K562 (cell line): Measurements from ENCODE around the gene SIT1. TPM values are rescaled to one million over a fixed set of nuclear protein-coding genes. Genes with fewer than 3 reads are reported as not detected.

Experiments
- CEBPG ChIP-seq, 3 experiments: fragments of 200-800 bp in 1 of 3; sonication (Bioruptor generic) in 1 of 3; sonication (generic) in 1 of 3; formaldehyde crosslinking in 1 of 3; IDR thresholded peaks in 2 of 3; conservative IDR thresholded peaks in 1 of 3; 2 replicates each; pipeline versions ENCODE4 v1.6.1 to v1.8.0; 2016 to 2022; ENCODE audit warnings: missing compliant biosample characterization in 2 of 3, missing genetic modification characterization in 2 of 3, mild to moderate bottlenecking in 1 of 3, missing genetic modification reagents in 1 of 3
- ERF ChIP-seq: fragments of 450-650 bp; formaldehyde crosslinking; IDR thresholded peaks from 2 replicates; pipeline ENCODE4 v1.4.0; 2020; ENCODE audit warnings: mild to moderate bottlenecking, mixed read lengths
- HCFC1 ChIP-seq: IDR thresholded peaks from 2 replicates; pipeline ENCODE4 v1.6.1; 2012; ENCODE audit warnings: low read depth, low read length, improper control_type of control experiment
- HIVEP1 ChIP-seq: fragments of 250-450 bp; sonication (Bioruptor Pico); IDR thresholded peaks from 2 replicates; pipeline ENCODE4 v1.4.0; 2020; ENCODE audit warnings: mild to moderate bottlenecking
- JUND ChIP-seq, 2 experiments: IDR thresholded peaks; 2 replicates in 1 of 2; 3 replicates in 1 of 2; pipeline ENCODE4 v1.6.1; 2011; ENCODE audit warnings: borderline replicate concordance in 2 of 2, low read depth in 2 of 2, low read length in 2 of 2, improper control_type of control experiment in 1 of 2, missing biosample characterization in 1 of 2, missing genetic modification characterization in 1 of 2, missing genetic modification reagents in 1 of 2
- NFIC ChIP-seq: fragments of 450-650 bp; IDR thresholded peaks from 2 replicates; pipeline ENCODE4 v1.6.1; 2017; ENCODE audit warnings: mild to moderate bottlenecking, inconsistent platforms
- SAP30 ChIP-seq: fragments of 200-600 bp; sonication (generic); IDR thresholded peaks from 2 replicates; pipeline ENCODE4 v1.6.1; 2012; ENCODE audit warnings: borderline replicate concordance, low read depth, mild to moderate bottlenecking, moderate library complexity, low read length, control low read depth, inconsistent platforms; ENCODE audit not compliant: insufficient read depth, poor library complexity, severe bottlenecking
- ZKSCAN3 ChIP-seq: fragments of 250-450 bp; sonication (Bioruptor Pico); IDR thresholded peaks from 2 replicates; pipeline ENCODE4 v1.4.0; 2020
- ZNF253 ChIP-seq: fragments of 250-450 bp; sonication (Bioruptor Pico); conservative IDR thresholded peaks from 2 replicates; pipeline ENCODE4 v1.6.1; 2021; ENCODE audit warnings: mild to moderate bottlenecking
- ZNF551 ChIP-seq: fragments of 250-450 bp; sonication (Bioruptor Pico); IDR thresholded peaks from 2 replicates; pipeline ENCODE4 v1.5.0; 2021; ENCODE audit warnings: mild to moderate bottlenecking, moderate library complexity
- ZSCAN29 ChIP-seq: fragments of 450-650 bp; IDR thresholded peaks from 2 replicates; pipeline ENCODE4 v1.6.1; 2017
- polyA plus RNA-seq, 8 experiments: library from polyadenylated mRNA; depleted of rRNA in 4 of 8; stranded (reverse) in 5 of 8; unstranded in 3 of 8; fragments of >200 nt; fragmentation: Nextera tagmentation in 2 of 8; fragmentation: Illumina TruSeq in 1 of 8; extraction: Ambion mirVana in 2 of 8; extraction: Trizol in 1 of 8; gene quantifications; 2 replicates each; pipeline versions ENCODE4 v1.2.1 to v1.2.3, GENCODE V29; 2011 to 2014; ENCODE audit warnings: inconsistent platforms in 1 of 8, missing spikeins in 1 of 8
- total RNA-seq, 7 experiments: library from RNA; depleted of rRNA in 6 of 7; stranded (reverse); fragments of >200 nt in 6 of 7; fragmentation: Illumina TruSeq in 2 of 7; extraction: Trizol in 2 of 7; gene quantifications; 2 replicates each; pipeline versions ENCODE4 v1.2.1 to v1.2.3, GENCODE V29; 2011 to 2021; ENCODE audit warnings: low replicate concordance in 1 of 7
- TF ChIP-seq, protein P1 (sequence below): fragments of 250-450 bp; sonication (Bioruptor Pico); IDR thresholded peaks from 2 replicates; pipeline ENCODE4 v1.5.0; 2021
- TF ChIP-seq, protein P2 (sequence below): fragments of 450-650 bp; IDR thresholded peaks from 2 replicates; pipeline ENCODE4 v1.6.1; 2014; ENCODE audit warnings: low read depth, mild to moderate bottlenecking, moderate library complexity, borderline replicate concordance
- TF ChIP-seq, protein P3 (sequence below): fragments of 200-600 bp; sonication (generic); IDR thresholded peaks from one replicate; pipeline ENCODE4 v1.6.1; 2012; ENCODE audit warnings: mild to moderate bottlenecking, low read depth, low read length, inconsistent platforms

SIT1 gene
- total and polyA plus RNA-seq, 9 of the 15 experiments (the other 6 are each of a cell fraction or from before 2014, with no cell fraction given) = not detected

DNA sequence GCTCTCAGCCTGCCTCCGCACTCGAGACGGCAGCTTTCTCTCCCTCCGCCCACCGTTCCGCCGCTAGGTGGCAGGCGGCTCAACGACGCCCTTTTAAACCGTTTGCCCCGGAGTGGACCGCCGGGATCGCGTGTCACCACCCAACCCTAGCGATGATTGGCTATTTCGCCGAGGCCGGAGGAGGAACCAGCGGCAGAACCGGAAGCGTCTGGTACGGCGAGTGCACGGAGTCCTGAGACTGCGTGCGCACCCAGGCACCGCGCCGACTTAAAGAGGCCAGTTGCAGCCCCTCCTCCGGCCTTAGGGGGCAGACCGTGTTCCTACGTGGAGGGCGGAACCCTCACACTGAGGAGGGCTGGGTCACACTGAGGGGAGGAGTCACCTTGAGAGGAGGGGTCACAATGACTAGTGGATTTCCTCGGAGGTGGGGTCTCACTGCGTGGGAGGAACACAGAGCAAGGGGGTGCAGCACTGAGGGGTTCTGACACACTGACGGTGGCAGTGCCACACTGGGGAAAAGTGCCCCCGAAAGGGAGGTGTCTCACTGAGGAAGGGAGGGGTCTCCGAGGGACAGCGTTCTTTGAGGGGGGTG, 46.6 kb downstream of the SIT1 start (continued):
- TF ChIP-seq JUND (IDR thresholded peaks at IDR 0.05; ENCODE audit: borderline replicate concordance, low read depth, low read length) (peak; percentile 55), JUND (tag; IDR thresholded peaks at IDR 0.05; ENCODE audit: borderline replicate concordance, low read depth, low read length) (no peak; the same call in 2 of the 3 replicates), NFIC (peak; percentile 24; the same call in 1 of the 2 replicates), SAP30 (no peak), HIVEP1 (CRISPR knock-in tag) (no peak), ZKSCAN3 (no peak), ZSCAN29 (no peak), ZNF551 (no peak), CEBPG (CRISPR knock-in tag; IDR thresholded peaks at IDR 0.05) (no peak), CEBPG (tag; conservative IDR thresholded peaks at IDR 0.05 in 1 of 2, IDR thresholded peaks at IDR 0.05 in 1 of 2) (no peak), ERF (CRISPR knock-in tag) (no peak), ZNF253 (no peak), HCFC1 (peak; percentile 33; the same call in 1 of the 2 replicates)
- TF ChIP-seq, protein P1, sequence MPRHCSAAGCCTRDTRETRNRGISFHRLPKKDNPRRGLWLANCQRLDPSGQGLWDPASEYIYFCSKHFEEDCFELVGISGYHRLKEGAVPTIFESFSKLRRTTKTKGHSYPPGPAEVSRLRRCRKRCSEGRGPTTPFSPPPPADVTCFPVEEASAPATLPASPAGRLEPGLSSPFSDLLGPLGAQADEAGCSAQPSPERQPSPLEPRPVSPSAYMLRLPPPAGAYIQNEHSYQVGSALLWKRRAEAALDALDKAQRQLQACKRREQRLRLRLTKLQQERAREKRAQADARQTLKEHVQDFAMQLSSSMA (CRISPR knock-in tag) = no peak
- TF ChIP-seq, protein P2, sequence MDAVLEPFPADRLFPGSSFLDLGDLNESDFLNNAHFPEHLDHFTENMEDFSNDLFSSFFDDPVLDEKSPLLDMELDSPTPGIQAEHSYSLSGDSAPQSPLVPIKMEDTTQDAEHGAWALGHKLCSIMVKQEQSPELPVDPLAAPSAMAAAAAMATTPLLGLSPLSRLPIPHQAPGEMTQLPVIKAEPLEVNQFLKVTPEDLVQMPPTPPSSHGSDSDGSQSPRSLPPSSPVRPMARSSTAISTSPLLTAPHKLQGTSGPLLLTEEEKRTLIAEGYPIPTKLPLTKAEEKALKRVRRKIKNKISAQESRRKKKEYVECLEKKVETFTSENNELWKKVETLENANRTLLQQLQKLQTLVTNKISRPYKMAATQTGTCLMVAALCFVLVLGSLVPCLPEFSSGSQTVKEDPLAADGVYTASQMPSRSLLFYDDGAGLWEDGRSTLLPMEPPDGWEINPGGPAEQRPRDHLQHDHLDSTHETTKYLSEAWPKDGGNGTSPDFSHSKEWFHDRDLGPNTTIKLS = peak; percentile 58; the same call in 1 of the 2 replicates
- TF ChIP-seq, protein P3, sequence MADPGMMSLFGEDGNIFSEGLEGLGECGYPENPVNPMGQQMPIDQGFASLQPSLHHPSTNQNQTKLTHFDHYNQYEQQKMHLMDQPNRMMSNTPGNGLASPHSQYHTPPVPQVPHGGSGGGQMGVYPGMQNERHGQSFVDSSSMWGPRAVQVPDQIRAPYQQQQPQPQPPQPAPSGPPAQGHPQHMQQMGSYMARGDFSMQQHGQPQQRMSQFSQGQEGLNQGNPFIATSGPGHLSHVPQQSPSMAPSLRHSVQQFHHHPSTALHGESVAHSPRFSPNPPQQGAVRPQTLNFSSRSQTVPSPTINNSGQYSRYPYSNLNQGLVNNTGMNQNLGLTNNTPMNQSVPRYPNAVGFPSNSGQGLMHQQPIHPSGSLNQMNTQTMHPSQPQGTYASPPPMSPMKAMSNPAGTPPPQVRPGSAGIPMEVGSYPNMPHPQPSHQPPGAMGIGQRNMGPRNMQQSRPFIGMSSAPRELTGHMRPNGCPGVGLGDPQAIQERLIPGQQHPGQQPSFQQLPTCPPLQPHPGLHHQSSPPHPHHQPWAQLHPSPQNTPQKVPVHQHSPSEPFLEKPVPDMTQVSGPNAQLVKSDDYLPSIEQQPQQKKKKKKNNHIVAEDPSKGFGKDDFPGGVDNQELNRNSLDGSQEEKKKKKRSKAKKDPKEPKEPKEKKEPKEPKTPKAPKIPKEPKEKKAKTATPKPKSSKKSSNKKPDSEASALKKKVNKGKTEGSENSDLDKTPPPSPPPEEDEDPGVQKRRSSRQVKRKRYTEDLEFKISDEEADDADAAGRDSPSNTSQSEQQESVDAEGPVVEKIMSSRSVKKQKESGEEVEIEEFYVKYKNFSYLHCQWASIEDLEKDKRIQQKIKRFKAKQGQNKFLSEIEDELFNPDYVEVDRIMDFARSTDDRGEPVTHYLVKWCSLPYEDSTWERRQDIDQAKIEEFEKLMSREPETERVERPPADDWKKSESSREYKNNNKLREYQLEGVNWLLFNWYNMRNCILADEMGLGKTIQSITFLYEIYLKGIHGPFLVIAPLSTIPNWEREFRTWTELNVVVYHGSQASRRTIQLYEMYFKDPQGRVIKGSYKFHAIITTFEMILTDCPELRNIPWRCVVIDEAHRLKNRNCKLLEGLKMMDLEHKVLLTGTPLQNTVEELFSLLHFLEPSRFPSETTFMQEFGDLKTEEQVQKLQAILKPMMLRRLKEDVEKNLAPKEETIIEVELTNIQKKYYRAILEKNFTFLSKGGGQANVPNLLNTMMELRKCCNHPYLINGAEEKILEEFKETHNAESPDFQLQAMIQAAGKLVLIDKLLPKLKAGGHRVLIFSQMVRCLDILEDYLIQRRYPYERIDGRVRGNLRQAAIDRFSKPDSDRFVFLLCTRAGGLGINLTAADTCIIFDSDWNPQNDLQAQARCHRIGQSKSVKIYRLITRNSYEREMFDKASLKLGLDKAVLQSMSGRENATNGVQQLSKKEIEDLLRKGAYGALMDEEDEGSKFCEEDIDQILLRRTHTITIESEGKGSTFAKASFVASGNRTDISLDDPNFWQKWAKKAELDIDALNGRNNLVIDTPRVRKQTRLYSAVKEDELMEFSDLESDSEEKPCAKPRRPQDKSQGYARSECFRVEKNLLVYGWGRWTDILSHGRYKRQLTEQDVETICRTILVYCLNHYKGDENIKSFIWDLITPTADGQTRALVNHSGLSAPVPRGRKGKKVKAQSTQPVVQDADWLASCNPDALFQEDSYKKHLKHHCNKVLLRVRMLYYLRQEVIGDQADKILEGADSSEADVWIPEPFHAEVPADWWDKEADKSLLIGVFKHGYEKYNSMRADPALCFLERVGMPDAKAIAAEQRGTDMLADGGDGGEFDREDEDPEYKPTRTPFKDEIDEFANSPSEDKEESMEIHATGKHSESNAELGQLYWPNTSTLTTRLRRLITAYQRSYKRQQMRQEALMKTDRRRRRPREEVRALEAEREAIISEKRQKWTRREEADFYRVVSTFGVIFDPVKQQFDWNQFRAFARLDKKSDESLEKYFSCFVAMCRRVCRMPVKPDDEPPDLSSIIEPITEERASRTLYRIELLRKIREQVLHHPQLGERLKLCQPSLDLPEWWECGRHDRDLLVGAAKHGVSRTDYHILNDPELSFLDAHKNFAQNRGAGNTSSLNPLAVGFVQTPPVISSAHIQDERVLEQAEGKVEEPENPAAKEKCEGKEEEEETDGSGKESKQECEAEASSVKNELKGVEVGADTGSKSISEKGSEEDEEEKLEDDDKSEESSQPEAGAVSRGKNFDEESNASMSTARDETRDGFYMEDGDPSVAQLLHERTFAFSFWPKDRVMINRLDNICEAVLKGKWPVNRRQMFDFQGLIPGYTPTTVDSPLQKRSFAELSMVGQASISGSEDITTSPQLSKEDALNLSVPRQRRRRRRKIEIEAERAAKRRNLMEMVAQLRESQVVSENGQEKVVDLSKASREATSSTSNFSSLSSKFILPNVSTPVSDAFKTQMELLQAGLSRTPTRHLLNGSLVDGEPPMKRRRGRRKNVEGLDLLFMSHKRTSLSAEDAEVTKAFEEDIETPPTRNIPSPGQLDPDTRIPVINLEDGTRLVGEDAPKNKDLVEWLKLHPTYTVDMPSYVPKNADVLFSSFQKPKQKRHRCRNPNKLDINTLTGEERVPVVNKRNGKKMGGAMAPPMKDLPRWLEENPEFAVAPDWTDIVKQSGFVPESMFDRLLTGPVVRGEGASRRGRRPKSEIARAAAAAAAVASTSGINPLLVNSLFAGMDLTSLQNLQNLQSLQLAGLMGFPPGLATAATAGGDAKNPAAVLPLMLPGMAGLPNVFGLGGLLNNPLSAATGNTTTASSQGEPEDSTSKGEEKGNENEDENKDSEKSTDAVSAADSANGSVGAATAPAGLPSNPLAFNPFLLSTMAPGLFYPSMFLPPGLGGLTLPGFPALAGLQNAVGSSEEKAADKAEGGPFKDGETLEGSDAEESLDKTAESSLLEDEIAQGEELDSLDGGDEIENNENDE = no peak
